ENCODE measurements around the gene PLVAP. TPM values are rescaled to one million over a fixed set of nuclear protein-coding genes. Genes with fewer than 3 reads are reported as not detected.

Gene PLVAP
- total and polyA plus RNA-seq, 9 of the 15 experiments (the other 6 are each of a cell fraction or from before 2014, with no cell fraction given): 0.09 to 0.84 (median 0.51) TPM; not detected in 4

DNA sequence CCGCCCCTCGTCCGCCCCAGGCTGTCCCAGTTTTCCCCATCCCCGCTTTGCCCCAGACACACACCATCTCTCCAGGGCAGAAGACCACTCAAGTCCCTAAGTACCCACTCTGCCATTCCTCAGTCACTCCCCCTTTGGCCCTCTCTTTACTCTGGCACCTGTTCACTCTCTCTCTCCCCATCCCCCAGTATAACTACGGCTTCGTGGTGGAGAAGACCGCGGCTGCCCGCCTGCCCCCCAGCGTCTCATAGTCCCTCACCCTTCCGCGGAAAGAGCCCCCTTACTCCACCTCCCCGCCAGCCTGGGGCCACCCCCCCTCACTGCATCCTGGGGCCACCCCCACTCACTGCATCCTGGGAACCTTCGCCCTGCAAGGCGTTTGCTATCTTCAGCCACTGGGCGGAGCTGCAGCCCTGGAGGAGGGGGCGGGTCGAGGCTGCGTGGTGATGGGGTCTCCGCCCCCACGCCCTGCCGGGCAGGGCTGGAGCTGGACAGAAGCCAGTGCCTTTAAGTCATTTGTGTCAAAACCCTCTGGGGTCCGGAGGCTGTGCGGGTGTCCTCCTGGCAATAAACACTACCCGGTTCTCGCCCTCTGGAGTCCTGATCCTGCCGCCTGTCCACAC is 47.7 kb upstream of the PLVAP start:
- no peak overlapping the region for H2AFZ ChIP-seq (ENCODE audit: low read depth, low read length)
- H3K9me1 ChIP-seq (ENCODE audit: control insufficient read depth, insufficient read depth, low read length): no peaks in the 10 kb centered on the region
- H3K36me3 ChIP-seq (ENCODE audit: control insufficient read depth, insufficient read depth, low read length): 0 out of 3 replicates have a peak, but pooled peaks cover 4% of the 10 kb centered on the region
- H4K20me1 ChIP-seq (replicated peaks; ENCODE audit: control insufficient read depth, insufficient read depth, low read length): no peaks in the 10 kb centered on the region
- POLR2A ChIA-PET: interaction anchor here (0.6 kb wide), 1 partner anchor 436 kb away, joined by 3 read pairs; no protein-coding TSS in a partner anchor
- no TSS peak for BruUV-seq (replicated peaks)
- no peak overlapping the region for H3K27ac ChIP-seq (ENCODE audit: extremely low read depth, low read depth, low read length)
- intact Hi-C loops (cut with micrococcal nuclease): no loop called here
- DNase-seq (ENCODE audit: extremely low read depth in 1 of 4, low spot score in 3 of 4): peak; percentile 90 to 96 (median 92)
- peaks cover 6% of the 10 kb centered on the region; the same call in 2 of the 3 replicates for H3K79me2 ChIP-seq (ENCODE audit: control insufficient read depth, insufficient read depth, low read length)
- no peaks in the 10 kb centered on the region for H3K9me3 ChIP-seq (replicated peaks; ENCODE audit: control insufficient read depth, insufficient read depth, low read depth, low read length)
- 19% methylated on average over 15 of the region's 27 CpGs for WGBS (ENCODE audit: insufficient coverage, low coverage, missing lambda C conversion rate)
- CTCF ChIA-PET (ENCODE audit: low intra/inter-chr PET ratio): interaction anchor here (0.6 to 1.1 kb wide), 2 partner anchors 9 to 72 kb away, joined by 3 to 5 read pairs; no protein-coding TSS in a partner anchor
- peak overlapping the region; percentile 52 for H3K4me2 ChIP-seq (ENCODE audit: insufficient read depth, low read length)
- H3K27me3 ChIP-seq (ENCODE audit: control insufficient read depth in 2 of 2, insufficient read depth in 2 of 2, low read length in 2 of 2): no peaks in the 10 kb centered on the region
- peak; percentile 97 for ATAC-seq
- H3K4me3 ChIP-seq: no peak overlapping the region
- FAIRE-seq: peak; percentile 93
- H3K4me1 ChIP-seq (replicated peaks in 1 of 2; ENCODE audit: control insufficient read depth in 2 of 2, insufficient read depth in 2 of 2, low read length in 2 of 2): peaks cover 3 to 36% of the 10 kb centered on the region in 2 experiments; a peak in 3 of 5 replicates
- H3K9ac ChIP-seq (ENCODE audit: insufficient read depth in 1 of 2, low read depth in 2 of 2, low read length in 2 of 2): peak overlapping the region in 1 of 2 experiments; percentile 64; a peak in 1 of 4 replicates
- in situ Hi-C loops (cut with MboI): no loop called here
- peak; percentile 32; the same call in 1 of the 2 replicates for TF ChIP-seq JUND (IDR thresholded peaks at IDR 0.05; ENCODE audit: borderline replicate concordance, low read depth, low read length)
- no peak; the same call in 2 of the 3 replicates for TF ChIP-seq JUND (tag; IDR thresholded peaks at IDR 0.05; ENCODE audit: borderline replicate concordance, low read depth, low read length)
- 0 out of 2 replicates have a peak, but pooled peaks have one; percentile 27 for TF ChIP-seq MYNN (IDR thresholded peaks at IDR 0.05)
- TF ChIP-seq MYNN (CRISPR knock-in tag; IDR thresholded peaks at IDR 0.05): no peak
- no peak for TF ChIP-seq ZNF76 (CRISPR knock-in tag; IDR thresholded peaks at IDR 0.05; ENCODE audit: borderline replicate concordance)
- no peak for TF ChIP-seq XRCC3 (IDR thresholded peaks at IDR 0.05)
- TF ChIP-seq STAG1 (CRISPR knock-in tag; IDR thresholded peaks at IDR 0.05; ENCODE audit: borderline replicate concordance): no peak; the same call in 1 of the 2 replicates
- TF ChIP-seq, protein P1, sequence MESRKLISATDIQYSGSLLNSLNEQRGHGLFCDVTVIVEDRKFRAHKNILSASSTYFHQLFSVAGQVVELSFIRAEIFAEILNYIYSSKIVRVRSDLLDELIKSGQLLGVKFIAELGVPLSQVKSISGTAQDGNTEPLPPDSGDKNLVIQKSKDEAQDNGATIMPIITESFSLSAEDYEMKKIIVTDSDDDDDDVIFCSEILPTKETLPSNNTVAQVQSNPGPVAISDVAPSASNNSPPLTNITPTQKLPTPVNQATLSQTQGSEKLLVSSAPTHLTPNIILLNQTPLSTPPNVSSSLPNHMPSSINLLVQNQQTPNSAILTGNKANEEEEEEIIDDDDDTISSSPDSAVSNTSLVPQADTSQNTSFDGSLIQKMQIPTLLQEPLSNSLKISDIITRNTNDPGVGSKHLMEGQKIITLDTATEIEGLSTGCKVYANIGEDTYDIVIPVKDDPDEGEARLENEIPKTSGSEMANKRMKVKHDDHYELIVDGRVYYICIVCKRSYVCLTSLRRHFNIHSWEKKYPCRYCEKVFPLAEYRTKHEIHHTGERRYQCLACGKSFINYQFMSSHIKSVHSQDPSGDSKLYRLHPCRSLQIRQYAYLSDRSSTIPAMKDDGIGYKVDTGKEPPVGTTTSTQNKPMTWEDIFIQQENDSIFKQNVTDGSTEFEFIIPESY (CRISPR knock-in tag; IDR thresholded peaks at IDR 0.05): no peak
- TF ChIP-seq CBFA2T3 (IDR thresholded peaks at IDR 0.05): 0 out of 2 replicates have a peak, but pooled peaks have one; percentile 4
- no peak for TF ChIP-seq RBM17 (IDR thresholded peaks at IDR 0.05; ENCODE audit: borderline replicate concordance, low read depth, low read length)
- TF ChIP-seq SIX5 (IDR thresholded peaks at IDR 0.05; ENCODE audit: borderline replicate concordance in 1 of 2, insufficient read depth in 1 of 2, low read depth in 1 of 2, low read length in 2 of 2): no peak
- no peak for TF ChIP-seq SP2 (IDR thresholded peaks at IDR 0.05; ENCODE audit: extremely low read depth, low read depth, low read length, poor library complexity, severe bottlenecking)
- peak; percentile 76; the same call in 1 of the 2 replicates for TF ChIP-seq CREM (IDR thresholded peaks at IDR 0.05; ENCODE audit: low read depth)
- TF ChIP-seq SAFB (IDR thresholded peaks at IDR 0.05; ENCODE audit: borderline replicate concordance, low read depth, low read length): no peak
- TF ChIP-seq ZFP36 (IDR thresholded peaks at IDR 0.05; ENCODE audit: low read depth, low read length, partially characterized antibody): peak; percentile 19
- no peak for TF ChIP-seq ZNF785 (CRISPR knock-in tag; IDR thresholded peaks at IDR 0.05)
- TF ChIP-seq, protein P2, sequence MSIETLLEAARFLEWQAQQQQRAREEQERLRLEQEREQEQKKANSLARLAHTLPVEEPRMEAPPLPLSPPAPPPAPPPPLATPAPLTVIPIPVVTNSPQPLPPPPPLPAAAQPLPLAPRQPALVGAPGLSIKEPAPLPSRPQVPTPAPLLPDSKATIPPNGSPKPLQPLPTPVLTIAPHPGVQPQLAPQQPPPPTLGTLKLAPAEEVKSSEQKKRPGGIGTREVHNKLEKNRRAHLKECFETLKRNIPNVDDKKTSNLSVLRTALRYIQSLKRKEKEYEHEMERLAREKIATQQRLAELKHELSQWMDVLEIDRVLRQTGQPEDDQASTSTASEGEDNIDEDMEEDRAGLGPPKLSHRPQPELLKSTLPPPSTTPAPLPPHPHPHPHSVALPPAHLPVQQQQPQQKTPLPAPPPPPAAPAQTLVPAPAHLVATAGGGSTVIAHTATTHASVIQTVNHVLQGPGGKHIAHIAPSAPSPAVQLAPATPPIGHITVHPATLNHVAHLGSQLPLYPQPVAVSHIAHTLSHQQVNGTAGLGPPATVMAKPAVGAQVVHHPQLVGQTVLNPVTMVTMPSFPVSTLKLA (conservative IDR thresholded peaks at IDR 0.05): peak in 1 of 2 experiments; percentile 49; a peak in 2 of 4 replicates
- TF ChIP-seq ZNF239 (CRISPR knock-in tag; IDR thresholded peaks at IDR 0.05): no peak
- TF ChIP-seq, protein P3, sequence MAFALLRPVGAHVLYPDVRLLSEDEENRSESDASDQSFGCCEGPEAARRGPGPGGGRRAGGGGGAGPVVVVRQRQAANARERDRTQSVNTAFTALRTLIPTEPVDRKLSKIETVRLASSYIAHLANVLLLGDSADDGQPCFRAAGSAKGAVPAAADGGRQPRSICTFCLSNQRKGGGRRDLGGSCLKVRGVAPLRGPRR (CRISPR knock-in tag; IDR thresholded peaks at IDR 0.05): no peak

Data from K562 (cell line).